Measurements from ENCODE around the gene BMPR1B.

GRCh38 chr4:94831607-94832006 lies 73.9 kb downstream of the BMPR1B start:
- TF ChIP-seq EZH2 (IDR thresholded peaks at IDR 0.05; ENCODE audit: borderline replicate concordance, low read length) (no peak), CTCF (conservative IDR thresholded peaks at IDR 0.05 in 1 of 2, IDR thresholded peaks at IDR 0.05 in 1 of 2; ENCODE audit: extremely low read depth in 1 of 2, insufficient read depth in 1 of 2, low read depth in 1 of 2, low read length in 2 of 2) (no peak)

Measured in mammary epithelial cell (primary cell).